ENCODE data around the gene PSAP.

The PSAP gene

GRCh38 chr10:71807557-71808510 lies 43.2 kb downstream of the PSAP start:
- no peak for DNase-seq (ENCODE audit: low read depth)

GRCh38 chr10:71806704-71807556 lies 44.1 kb downstream of the PSAP start:
- no peak for DNase-seq (ENCODE audit: low read depth)

- DNase-seq (ENCODE audit: low read depth), result no peak
Observed at GRCh38 chr10:71805776-71806703, 45.0 kb downstream of the PSAP start.

GRCh38 chr10:71804077-71804476 lies 47.0 kb downstream of the PSAP start:
- no peak for DNase-seq (ENCODE audit: low read depth)

GRCh38 chr10:71802715-71803488 lies 48.1 kb downstream of the PSAP start:
- no peak for DNase-seq (ENCODE audit: low read depth)

- no peak for DNase-seq (ENCODE audit: low read depth)
Observed at GRCh38 chr10:71802235-71802634, 48.8 kb downstream of the PSAP start.

GRCh38 chr10:71801361-71801760 lies 49.7 kb downstream of the PSAP start:
- no peak for DNase-seq (ENCODE audit: low read depth)

- no peak for DNase-seq (ENCODE audit: low read depth)
Observed at GRCh38 chr10:71799608-71800453, 51.2 kb downstream of the PSAP start.

- DNase-seq (ENCODE audit: low read depth), result no peak
Observed at GRCh38 chr10:71799112-71799511, 51.9 kb downstream of the PSAP start.

GRCh38 chr10:71798308-71798624 lies 52.8 kb downstream of the PSAP start:
- DNase-seq (ENCODE audit: low read depth), result no peak

- no peak for DNase-seq (ENCODE audit: low read depth)
Observed at GRCh38 chr10:71797533-71798307, 53.3 kb downstream of the PSAP start.

- DNase-seq (ENCODE audit: low read depth), result no peak
Observed at GRCh38 chr10:71796749-71797405, 54.2 kb downstream of the PSAP start.

GRCh38 chr10:71795248-71795647 lies 55.8 kb downstream of the PSAP start:
- DNase-seq (ENCODE audit: low read depth), result no peak

- DNase-seq (ENCODE audit: low read depth), result no peak
Observed at GRCh38 chr10:71790749-71791440, 60.2 kb downstream of the PSAP start.

- no peak for DNase-seq (ENCODE audit: low read depth)
Observed at GRCh38 chr10:71789871-71790270, 61.2 kb downstream of the PSAP start.

- no peak for DNase-seq (ENCODE audit: low read depth)
Observed at GRCh38 chr10:71788954-71789353, 62.1 kb downstream of the PSAP start.

- no peak for DNase-seq (ENCODE audit: low read depth)
Observed at GRCh38 chr10:71784679-71785272, 66.3 kb downstream of the PSAP start.
